ENCODE measurements around the gene PSMG2.

PSMG2 gene, protein sequence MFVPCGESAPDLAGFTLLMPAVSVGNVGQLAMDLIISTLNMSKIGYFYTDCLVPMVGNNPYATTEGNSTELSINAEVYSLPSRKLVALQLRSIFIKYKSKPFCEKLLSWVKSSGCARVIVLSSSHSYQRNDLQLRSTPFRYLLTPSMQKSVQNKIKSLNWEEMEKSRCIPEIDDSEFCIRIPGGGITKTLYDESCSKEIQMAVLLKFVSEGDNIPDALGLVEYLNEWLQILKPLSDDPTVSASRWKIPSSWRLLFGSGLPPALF

DNA sequence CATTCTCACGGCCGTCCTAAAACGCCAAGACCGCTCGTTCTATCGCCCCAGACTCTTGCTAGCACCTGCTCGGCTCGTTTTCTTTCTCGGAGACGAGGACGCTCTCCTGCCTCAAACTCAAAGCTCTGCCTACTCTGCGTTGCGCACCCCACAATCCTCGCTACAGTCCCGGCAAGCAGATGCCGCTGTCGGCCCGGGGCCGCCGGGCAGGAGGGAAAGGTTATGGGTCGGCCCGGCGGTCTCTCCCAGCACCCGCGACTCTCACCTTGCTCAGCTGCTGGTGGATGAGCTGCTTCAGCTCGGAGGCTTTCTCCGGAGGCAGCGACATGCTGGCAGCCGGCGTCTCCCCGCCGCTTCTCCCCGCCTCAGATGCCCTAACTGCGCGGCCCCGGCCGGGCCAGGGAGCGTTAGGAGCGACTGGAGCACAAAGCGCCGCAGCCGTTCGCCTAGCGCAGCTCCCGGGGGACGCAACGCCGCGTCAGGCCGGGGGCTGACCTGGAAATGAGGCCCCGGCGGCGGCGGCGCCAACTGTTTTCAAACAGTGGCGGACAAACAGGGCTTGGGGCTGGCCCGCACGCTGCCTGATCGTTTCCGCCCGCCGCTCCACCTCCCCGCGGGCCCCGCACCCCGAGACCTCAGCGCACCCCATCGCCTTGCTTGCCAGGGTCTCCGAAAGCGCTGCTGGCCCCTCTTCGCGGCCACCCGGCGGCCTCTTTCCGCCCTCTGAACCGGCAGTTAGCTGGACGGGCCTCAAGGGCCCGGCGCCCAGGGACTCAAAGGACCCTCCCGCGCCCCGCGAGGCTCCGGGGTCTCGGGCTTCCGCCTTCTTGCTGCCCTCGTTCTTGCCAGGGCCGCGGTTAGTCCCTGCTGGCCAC, at the start of gene PSMG2, which contains the start of gene CEP76:
Gene PSMG2 (plus strand): TSS at position 822 of the 875 bp plus-strand sequence. CDS start 66 bp downstream, outside the sequence.
Gene CEP76 (minus strand): TSS at position 503 of the 875 bp plus-strand sequence. CDS start 175 bp downstream, at position 328.
- DNase-seq = peak; percentile 74

DNA sequence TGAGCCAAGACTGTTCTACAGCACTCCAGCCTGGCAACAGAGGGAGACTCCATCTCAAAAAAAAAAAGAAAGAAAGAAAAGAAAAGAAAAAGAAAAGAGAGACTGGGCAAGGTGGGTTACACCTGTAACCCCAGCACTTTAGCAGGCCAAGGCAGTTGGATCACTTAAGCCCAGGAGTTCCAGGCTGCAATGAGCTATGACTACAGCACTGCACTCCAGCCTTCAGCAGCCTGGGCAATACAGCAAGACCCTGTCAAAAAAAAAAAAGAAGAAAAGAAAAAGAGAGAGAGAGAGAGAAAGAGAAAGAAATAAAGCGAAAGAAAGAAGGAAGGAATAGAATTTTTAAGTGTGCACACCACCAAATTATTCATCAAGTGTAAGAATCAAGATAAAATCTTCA, 47.9 kb upstream of the PSMG2 start:
- no peak for DNase-seq

DNA sequence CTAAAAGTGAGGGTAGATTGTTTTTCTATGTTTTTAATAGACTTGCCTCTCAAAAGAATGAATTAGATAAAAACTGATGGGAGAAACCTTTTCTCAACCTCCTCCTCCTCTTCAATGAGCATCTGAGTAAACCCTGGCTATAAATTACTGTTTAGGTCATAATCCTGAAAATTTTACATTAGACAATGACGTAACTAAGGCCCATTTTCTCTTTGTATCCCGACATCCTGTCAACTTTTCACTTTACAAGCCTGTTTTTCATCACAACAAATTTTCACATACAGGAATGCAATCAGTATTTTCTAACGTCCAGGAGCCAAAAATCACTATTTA, 46.3 kb upstream of the PSMG2 start:
- no peak for DNase-seq

DNA sequence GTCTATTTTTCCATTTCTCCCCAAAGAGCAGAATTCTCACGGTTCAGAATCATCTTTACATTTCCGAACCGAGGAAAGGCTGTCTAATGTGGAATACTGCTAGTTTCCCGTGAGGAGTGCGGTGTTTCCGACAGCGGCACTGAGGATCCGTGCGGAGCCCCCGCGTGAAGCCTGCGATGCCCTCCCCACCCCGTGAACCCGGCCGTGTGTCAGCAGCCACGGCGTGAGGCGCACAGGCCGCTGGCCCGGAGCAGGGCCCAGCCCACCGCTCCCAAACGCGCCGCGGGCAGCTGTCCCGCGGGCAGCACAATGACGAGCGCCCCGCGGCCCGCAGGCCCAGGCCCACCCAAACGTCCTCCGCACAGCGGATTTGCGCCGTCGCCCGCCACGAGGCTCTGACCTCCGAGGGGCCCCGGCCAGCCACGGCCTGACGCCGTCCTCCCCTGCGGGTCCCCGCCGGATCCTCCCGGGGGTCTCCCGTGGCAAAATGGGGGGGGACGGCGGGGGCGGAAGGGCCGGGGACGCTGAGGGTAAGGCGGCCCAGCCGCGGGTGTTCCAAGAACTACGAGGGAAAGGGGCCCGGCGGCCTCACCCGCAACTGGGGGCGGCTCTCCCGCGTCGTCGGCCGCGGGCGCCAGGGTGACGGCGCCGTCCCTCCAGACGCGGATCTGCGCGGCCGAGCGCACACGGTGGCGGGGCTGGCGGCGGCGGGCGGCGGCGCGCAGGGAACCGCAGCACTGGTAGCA, 45.7 kb upstream of the PSMG2 start:
- DNase-seq = no peak

DNA sequence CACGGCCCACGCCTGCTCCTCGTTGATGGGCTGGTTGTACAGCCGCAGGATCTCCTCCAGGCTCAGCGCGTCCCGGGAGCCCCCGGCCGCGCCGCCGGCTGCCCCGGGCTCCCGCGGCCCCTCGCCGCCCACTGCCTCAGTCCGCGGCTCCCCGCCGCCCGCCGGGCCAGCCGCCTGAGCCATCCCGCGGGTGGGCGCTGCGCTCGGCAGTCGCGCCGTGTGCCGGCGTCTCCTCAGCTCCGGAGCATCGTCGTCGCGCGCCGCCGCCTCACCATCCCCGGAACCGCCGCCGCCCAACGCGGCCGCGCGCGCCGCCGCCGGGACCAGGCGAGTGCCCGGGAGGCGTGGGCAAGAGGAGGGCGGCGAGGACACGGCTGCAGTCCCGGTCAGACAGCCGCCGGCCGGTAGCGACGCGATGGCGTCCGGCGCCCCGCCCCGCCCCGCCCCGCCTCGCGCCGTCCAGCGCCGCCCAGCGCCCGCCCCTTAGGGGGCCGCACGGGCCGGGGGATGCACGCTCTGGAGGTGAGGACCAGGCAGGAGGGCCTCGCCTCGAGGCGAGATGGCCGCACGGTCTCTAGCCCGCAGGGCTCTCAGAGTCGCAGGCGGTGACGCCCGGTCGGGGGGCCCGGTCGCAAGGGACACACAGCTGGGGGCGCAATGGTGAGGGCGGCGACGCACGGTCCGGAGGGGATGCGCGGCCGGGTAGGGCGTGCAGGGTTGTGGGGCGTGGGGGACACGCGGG, 45.0 kb upstream of the PSMG2 start, which contains the start of gene SPIRE1:
Gene SPIRE1 (minus strand): TSS at position 424 of the 742 bp plus-strand sequence. CDS start 241 bp downstream, at position 183.
- no peak for DNase-seq

DNA sequence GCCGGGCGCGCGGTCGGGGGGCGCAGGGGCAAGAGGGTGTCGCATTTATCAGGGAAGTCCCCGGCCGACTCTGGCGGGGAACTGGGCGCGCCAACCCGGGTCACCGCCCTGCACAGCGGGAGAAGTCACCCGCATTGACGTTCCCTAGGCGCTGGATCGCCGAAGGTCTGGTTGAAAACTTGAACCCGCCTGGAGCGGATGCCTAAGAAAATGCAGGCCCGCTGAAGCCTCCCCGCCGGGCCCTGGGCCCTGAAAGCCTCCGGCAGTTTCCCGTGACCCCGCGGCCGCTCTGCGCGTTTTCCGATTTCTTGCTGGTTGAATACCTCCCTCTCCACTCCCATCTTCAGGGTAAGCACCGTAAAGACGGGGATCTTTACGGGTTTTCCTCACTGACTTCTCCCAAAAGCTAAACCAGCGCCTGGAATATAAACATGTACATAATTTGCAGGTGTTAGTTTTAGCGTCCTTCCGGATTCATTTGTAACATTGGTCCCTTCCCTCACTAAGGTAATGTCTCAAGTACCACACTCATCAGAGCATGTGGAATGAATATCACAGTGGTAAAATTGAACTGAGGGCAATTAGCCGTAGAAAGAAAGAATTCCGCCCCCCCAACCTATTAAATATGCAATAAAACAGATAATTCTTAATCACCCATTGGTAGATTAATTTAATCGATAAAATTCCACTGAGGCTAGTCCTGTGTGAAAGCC, 44.3 kb upstream of the PSMG2 start:
- DNase-seq = no peak

DNA sequence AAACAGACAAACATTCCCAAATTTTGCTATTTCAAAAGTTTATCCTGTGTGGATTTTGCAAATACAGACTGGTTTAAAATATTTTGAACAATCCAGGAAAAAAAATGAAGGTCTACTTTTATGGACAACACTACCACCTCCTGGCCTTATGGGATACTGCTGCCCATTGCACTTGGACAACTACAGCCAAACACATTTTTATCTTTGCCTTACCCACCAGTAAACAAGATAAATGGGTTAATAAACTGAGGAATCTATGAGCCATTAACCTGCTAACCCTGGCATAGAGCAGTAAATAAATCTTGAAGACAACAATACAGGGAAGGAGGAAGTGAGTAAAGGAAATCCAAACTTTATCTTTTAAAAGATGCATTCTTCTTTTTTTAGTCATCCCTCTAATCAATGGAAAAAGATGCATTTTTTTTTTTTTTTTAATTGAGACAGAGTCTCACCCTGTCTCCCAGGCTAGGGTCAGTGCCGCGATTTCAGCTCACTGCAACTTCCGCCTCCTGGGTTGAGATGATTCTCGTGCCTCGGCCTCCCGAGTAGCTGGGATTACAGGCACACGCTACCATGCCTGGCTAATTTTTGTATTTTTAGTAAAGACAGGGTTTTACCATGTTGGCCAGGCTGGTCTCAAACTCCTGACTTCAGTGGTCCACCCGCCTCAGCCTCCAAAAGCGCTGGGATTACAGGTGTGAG, 42.8 kb upstream of the PSMG2 start:
- peak; percentile 48 for DNase-seq

DNA sequence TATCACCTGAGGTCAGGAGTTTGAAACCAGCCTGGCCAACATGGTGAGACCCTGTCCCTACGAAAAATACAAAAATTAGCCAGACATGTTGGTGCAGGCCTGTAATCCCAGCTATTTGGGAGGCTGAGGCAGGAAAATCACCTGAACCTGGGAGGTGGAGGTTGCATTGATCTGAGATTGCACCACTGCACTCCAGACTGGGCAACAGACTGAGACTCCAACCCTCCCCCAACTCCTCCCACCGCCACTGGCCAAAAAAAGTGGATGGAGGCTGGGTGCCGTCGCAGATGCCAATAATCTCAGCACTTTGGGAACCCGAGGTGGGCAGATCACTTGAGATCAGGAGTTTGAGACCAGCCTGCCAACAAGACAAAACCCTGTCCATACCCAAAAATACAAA, 34.8 kb upstream of the PSMG2 start:
- no peak for DNase-seq

DNA sequence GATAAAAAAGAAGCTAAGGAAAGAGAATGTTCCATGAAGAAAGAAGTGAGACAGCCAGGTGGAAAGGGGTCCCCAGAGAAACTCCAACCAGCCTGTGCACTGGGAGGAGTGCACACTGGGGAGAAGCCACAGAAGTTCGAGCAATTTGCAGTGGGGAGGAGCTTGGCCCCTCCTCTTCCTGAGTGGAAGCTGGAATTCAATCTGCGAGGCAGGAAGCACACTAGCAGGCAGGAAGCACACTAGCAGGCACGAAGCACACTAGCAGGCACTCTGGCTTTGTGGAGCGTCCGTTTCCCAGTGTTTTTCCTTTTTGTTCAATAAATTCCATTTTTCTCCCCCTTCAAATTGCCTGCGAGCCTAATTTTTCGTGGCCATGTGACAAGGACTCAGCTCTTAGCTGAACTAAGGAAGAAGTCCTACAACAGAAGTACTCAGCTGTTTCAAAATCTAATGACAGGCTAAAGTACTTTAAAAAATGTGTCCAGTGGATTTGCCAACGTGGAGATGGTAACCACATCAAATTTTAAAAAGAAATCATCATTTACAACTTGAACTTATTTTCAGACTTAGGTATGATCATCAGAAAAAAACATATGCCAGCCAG, 23.6 kb upstream of the PSMG2 start:
- no peak for DNase-seq

DNA sequence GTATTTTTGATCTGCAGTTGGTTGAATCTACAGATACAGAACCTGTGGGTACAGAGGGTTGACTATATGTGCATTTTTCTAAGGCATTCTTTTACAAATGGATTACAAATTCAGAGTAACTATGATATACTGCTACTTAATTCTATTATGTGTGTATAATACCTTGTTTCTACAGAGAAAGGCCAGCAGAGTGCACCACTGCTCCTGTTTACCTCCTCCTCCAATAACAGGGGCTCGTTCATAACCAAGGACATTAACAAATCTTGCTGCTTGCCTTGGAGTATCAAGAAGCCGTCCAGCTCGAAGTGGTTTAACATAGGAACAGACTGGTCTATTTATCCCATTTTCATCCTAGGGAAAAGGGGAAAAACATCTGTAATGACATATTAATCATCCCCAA, 16.7 kb upstream of the PSMG2 start:
- no peak for DNase-seq

DNA sequence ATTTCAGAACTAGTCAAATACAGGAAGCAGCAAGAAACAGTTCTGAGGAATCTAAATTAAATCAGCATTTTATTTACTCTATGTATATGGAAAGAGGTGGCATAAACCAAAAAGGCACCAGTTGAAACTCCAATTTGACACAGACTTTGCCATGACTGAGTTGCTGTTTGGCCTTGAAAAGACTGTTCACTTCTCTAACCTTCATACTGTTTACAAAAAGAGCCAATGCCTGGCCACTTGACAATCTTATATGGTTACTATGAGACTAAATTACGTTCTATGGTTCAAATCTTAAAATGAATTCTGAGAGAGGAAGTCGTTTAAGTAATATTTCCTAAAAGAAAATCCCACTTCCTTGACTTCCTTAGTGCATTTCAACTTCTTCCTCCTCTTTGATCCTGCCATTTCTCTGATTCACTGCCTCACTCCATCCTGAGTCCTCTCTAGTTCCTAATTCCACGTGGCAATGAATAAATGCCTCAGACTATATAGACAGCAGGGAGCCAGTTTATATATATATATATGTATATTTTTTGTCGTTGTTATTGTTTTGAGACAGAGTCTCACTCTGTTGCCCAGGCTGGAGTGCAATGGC, 13.5 kb upstream of the PSMG2 start:
- no peak for DNase-seq

DNA sequence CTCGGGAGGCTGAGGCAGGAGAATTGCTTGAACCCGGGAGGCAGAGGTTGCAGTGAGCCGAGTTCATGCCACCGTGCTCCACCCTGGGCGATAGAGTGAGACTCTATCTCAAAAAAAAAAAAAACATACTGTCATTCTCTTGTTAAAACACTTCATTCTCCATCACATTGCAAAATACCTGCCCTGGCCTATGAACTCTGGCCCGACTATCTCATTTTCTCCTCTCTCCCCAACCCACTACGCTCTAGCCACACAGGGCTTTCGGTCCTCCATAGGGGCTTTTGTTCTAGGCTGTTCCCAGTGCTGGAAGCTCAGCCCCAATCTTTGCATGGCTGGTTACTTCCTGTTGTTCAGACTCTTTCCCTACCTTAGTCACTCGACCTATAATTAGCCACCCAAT, 10.6 kb upstream of the PSMG2 start:
- no peak for DNase-seq

DNA sequence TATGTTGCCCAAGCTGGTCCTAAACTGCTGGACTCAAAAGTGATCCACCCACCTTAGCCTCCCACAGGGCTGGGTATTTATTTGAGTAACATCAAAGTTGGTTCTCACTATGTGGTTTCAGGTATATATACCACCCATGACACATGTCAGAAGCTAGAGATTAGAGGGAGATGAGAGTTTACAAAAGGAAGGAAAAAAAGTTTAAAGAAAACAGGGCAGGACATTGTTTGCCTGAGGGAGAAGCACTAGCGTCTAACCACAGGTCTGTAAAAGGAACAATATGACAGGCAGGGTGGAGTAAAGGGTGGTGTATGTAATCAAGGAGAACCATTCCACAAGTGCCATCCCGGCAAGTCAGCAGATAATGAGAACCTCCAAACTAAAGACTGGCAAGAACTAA, 8.8 kb upstream of the PSMG2 start:
- no peak for DNase-seq

DNA sequence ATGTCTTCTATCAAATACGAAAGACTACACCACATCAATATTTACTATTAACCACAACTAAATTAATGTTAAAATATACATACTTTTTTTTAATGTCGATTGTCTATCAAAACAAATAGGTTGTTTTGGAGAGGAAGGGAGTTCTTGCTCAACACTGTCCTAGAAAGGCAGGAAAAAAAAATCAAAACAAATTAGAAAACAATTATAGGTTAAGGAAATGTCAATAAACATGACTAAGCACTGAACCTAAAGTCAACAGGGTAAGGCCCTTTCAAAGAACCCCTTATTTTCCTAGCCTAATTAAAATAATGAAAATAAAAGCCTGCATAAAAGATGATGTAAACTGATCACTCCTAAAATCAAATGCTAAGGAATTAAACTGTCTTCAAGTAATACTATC, 3.1 kb upstream of the PSMG2 start:
- DNase-seq = no peak

DNA sequence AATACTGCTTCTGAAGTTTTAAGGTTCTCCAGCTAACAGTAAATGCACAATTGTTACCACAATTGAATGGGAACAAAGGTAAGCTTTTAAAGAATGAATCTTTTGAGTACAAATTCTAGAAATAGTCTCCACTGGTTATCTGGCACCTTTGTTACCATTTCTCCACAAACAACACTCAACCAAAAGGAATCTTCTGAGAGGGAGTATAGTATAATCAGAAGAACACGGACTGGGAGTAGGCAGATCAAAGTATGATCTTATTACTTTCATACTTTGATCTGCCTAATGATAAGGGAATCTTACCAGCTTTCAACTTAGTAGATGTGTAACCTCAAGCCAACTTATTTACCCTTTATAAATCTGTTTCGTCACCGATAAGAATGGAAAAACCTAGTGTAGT, 1.7 kb upstream of the PSMG2 start:
- no peak for DNase-seq

DNA sequence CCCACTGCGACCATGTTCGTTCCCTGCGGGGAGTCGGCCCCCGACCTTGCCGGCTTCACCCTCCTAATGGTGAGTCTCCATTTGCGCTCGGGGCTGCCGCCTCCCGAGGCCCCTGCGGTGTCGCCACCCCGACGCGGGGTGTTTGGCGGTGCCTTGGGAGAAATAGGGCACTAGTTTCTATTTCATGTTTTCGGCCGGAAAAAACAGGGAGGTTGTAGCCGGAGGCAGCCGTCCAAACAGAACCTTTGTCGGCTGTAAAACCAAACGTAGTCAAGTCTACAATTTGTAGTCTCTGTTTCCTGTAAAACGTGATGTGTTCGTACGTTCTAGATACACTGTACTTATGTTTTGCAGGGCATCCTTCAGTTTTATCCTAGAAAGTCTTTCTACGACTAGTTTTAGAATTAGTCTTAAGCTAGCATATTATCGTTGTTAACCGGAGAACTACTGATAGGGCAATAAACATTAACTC, 290 bp downstream of the PSMG2 start:
- no peak for DNase-seq

DNA sequence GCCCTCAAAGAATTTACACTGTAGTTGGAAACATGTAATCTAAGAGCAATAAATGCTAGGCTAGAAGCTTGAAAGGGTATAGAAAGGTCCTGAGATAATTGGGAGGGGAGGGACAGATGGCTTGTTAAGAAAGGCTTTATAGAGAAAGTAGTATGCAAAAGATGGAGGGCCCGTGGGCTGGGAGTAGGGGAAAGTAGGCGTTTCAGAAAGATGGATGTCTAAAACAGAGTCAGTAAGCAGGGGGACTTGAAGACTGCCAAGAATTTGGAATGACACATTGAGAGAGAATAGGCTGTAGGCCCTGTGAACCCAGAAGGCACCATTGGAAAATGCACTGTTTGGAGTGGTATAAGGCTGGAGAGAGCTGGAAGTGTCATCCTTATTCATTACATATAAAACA, 822 bp downstream of the PSMG2 start:
- DNase-seq = no peak

DNA sequence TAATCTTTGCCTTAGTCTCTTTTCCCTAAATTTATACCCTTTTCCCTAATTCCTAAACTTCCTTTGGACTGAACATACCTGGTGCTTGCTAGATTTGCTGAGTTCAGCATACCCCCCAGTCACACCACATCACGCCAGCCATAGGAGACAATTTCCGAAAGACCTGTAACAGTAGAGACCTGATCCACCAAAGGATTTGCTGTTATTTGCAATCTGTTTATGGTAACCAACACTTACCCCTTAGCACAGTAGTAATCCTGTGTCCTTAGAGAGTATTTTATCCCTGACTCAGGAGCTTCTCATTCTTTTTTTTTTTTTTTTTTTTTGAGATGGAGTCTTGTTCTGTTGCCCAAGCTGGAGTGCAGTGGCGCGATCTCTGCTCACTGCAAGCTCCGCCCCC, 8.6 kb downstream of the PSMG2 start:
- DNase-seq = no peak

DNA sequence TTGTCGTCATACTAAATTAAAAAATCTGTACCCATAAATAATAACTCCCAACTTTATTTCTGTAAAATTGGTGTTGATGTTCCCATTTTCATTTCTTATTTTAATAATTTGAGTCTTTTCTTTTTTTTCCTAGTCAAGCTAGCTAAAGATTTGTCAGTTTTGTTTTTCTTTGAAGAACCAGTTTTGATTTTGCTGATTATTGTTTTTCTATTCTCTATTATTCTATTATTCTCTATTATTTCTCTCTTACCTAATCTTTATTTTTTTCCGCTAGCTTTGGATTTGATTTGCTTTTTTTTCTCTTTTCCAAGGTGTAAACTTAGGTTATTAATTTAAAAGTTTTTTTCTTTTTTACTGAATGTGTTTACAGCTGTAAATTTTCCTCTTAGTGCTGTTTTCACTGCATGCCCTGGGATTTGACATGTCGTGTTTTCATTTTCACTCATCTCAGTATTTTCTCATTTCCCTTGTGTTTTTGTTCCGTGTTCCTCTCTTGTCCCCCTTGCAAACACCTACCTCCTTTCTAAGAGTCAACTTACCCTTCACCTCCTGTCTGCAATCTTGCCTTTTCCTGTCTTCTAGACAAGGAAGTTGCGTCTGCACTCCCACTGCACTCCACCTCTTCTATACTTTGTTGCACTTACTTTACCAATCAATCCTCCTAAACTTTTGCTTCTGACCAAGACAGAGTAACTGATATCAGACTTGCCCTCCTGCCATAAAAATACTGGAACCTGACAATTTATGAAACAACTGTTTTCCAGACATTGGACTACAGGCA, 18.8 kb downstream of the PSMG2 start:
- DNase-seq = no peak

DNA sequence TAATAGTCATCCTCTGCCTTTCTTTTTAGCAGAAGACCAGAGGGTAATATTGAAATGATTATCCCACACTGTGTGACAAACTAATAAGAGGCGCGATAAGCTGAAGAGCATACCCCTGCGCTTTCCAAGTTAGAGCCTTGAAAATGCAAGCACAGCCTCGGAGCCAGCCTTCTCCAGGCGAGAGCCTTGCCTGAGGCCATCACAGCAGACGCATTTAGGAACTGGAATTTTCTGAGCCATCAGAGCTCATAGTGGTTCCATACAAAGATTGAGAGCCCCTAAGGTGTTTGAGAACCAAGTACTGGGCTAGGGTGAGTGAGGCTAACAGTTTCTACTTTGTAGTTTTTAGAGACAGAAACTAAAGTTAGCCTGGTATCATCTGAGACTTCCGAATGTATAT, 19.9 kb downstream of the PSMG2 start:
- no peak for DNase-seq

Measured in NCI-H1417 treated with DMSO at 0.1 percent for 48 hours (cell line).